Omental fat pad (tissue), 4 donors: Measurements from ENCODE around the gene ERCC1. TPM values are rescaled to one million over a fixed set of nuclear protein-coding genes. Genes with fewer than 3 reads are reported as not detected.

Experiments
- ATAC-seq: fragments of 150-250 bp; one replicate; pipeline ENCODE4 v1.9.1; 2016; ENCODE audit warnings: mild to moderate bottlenecking, moderate library complexity; ENCODE audit not compliant: low FRiP score
- DNase-seq: peaks from one replicate; pipeline ENCODE4 v3.0.0-alpha.2; 2019; ENCODE audit warnings: low spot score
- CTCF ChIP-seq, 3 donors: fragments of 450-650 bp; IDR thresholded peaks; one replicate each; pipeline ENCODE4 v1.5.1; 2016 to 2017; ENCODE audit warnings: antibody characterized with exemption in 3 of 3, mild to moderate bottlenecking in 3 of 3, moderate library complexity in 2 of 3
- total RNA-seq, 4 donors: library from RNA; depleted of rRNA; stranded (reverse); fragments of >200 nt; gene quantifications; one replicate each; pipeline ENCODE4 v1.1.0, GENCODE V29; 2016

Gene ERCC1
- total RNA-seq, 4 donors from 2014 or later: 63.7 to 93.8 (median 76.5) TPM

GRCh38 chr19:45404557-45405434 is 18.9 kb downstream of the ERCC1 start, which contains the start of gene PPP1R13L:
TSS of gene PPP1R13L (minus strand) at chr19:45405069. CDS start at chr19:45398318, 6,751 bp downstream.
- TF ChIP-seq CTCF (IDR thresholded peaks at IDR 0.05): no peak
- DNase-seq (peak; percentile 52), ATAC-seq (peak; percentile 63)

GRCh38 chr19:45403781-45404556 is 19.7 kb downstream of the ERCC1 start:
- no peak for TF ChIP-seq CTCF (IDR thresholded peaks at IDR 0.05)
- ATAC-seq: no peak
- peak; percentile 51 for DNase-seq

- ATAC-seq: no peak
- no peak for TF ChIP-seq CTCF (IDR thresholded peaks at IDR 0.05)
- no peak for DNase-seq
Measured at GRCh38 chr19:45403272-45403671, 20.4 kb downstream of the ERCC1 start.

- ATAC-seq (no peak), DNase-seq (no peak)
- no peak for TF ChIP-seq CTCF (IDR thresholded peaks at IDR 0.05)
Measured at GRCh38 chr19:45402298-45403061, 21.2 kb downstream of the ERCC1 start.

- no peak for DNase-seq
- TF ChIP-seq CTCF (IDR thresholded peaks at IDR 0.05): no peak
- no peak for ATAC-seq
Measured at GRCh38 chr19:45401815-45402214, 21.9 kb downstream of the ERCC1 start.

GRCh38 chr19:45400192-45400591 is 23.5 kb downstream of the ERCC1 start:
- ATAC-seq (no peak), DNase-seq (no peak)
- no peak for TF ChIP-seq CTCF (IDR thresholded peaks at IDR 0.05)
